ENCODE data around the gene PSMD9.
"Not testable (repeated sequence)": the region's sequence is repeated elsewhere in the genome, so short reads cannot be mapped to it uniquely, and the experiment has no call there.

PSMD9 gene

DNA sequence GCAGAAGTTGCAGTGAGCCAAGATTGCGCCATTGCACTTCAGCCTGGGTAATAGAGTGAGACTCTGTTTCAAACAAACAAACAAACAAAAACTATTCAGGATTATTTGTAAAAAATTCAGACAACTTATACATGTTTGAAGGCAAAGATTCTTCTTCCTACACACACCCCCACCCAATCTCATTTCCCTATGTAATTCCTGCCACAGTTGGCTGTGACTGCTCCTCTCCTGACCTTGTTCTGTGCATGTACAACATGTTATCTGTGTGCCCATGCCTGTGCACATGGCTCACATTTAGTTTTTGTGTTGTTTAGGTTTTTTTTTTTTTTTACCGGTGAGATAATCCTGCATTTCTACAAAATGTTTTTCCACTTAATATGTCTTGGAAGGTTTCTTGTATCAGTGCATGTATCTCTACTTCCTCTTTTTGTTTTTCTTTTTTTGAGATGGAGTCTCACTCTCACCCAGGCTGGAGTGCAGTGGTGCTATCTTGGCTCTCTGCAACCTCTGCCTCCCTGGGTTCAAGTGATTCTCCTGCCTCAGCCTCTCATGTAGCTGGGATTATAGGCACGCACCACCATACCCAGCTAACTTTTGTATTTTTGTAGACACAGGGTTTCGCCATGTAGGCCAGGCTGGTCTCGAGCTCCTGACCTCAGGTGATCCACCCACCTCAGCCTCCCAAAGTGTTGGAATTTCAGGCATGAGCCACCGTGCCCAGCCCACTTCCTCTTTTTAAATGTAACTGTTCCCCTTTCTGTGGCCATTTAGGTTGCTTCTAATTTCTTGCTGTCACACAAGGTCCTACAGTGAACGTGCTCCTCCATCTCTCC lies 38.5 kb downstream of the PSMD9 start:
- no peak for FAIRE-seq

DNA sequence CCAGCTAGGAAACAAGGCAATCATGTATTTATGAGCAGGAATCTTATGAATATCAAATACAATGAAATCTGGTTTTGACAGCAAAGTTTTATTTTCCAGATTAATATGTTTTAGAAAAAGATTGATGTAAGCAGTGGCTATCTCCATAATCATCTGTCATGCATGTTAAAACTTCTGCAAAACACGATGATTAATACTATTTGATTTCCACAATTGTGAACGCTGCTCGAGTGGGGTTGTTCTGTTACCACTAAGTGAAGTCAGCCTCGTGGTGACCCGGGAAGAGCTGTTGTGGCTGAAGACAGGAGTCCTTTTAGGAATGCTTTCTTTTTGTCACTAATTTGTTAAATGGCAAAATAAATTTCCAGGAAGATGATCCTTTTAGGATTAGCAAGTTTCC lies 39.2 kb downstream of the PSMD9 start:
- FAIRE-seq, result no peak

DNA sequence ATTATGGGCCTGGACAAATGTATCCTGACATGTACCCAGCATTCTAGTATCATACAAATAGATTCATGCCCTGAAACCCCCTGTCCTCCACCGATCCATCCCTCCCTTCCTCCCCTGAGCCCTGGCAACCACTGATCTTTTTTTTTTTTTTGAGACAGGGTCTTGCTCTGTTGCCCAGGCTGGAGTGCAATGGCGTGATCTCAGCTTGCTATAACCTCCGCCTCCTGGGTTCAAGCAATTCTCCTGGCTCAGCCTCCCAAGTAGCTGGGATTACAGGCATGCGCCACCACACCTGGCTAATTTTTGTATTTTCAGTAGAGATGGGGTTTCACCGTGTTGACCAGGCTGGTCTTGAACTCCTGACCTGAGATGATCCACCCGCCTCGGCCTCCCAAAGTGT lies 41.0 kb downstream of the PSMD9 start:
- FAIRE-seq, result not testable (repeated sequence)

DNA sequence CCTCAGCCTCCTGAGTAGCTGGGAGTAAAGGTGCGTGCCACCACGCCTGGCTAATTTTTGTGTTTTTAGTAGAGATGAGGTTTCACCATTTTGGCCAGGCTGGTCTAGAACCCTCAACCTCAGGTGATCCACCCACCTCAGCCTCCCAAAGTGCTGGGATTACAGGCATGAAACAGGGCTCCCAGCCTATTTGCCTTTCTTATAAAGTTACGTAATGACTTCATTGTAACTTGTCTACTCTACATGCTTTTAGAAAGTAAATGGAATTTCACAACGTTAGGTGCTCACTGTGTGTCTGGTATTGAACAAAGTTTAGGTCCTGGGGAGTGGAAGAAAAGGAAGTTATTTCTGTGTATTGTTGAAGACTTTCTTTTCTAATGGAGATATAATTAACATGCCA lies 42.3 kb downstream of the PSMD9 start:
- FAIRE-seq, result no peak

DNA sequence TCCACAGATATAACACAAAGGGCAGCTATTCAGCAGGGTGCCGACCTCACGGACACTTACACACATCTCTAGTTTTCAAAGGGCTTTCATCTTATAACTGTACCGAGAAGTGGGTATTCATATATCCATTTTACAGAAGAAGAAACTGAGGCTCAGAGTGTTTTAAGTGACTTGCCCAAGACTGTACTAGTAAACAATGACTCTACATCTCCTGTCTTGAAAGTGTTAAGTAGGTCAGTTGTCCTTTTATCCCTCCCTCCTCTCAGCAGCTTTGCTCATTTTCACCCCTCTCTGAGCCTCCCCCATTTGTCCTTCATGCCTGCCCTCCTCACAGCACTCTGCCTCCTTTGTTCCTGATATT lies 43.6 kb downstream of the PSMD9 start:
- FAIRE-seq, result no peak

DNA sequence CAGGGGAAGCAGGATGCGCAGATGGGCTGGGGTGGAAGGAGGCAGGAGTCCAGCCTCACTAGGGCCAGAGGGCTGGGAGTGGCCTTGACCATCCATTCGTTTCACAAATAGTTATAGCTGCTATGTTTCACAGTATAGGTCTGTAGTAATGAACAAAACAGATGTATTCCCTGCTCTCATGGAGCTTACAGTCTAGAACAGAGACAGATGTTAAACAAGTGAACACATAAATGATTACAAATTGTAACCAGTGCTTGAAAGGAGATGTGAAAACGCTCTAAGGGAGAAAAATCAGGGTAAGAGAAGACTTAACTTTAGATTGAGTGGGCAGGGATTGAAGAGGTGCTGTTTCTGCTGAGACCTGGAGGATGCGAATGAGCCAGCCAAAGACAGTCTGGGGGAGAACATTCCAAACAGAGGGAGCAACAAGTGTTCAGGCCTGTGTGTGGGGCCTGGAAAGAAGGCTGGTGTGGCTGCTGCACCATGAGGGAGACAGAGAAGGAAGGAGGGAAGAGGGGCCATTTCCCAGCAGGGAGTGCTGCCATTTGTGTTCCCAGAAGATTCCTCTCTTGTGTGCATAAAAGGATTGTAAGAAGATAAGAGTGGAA lies 44.4 kb downstream of the PSMD9 start:
- no peak for FAIRE-seq

DNA sequence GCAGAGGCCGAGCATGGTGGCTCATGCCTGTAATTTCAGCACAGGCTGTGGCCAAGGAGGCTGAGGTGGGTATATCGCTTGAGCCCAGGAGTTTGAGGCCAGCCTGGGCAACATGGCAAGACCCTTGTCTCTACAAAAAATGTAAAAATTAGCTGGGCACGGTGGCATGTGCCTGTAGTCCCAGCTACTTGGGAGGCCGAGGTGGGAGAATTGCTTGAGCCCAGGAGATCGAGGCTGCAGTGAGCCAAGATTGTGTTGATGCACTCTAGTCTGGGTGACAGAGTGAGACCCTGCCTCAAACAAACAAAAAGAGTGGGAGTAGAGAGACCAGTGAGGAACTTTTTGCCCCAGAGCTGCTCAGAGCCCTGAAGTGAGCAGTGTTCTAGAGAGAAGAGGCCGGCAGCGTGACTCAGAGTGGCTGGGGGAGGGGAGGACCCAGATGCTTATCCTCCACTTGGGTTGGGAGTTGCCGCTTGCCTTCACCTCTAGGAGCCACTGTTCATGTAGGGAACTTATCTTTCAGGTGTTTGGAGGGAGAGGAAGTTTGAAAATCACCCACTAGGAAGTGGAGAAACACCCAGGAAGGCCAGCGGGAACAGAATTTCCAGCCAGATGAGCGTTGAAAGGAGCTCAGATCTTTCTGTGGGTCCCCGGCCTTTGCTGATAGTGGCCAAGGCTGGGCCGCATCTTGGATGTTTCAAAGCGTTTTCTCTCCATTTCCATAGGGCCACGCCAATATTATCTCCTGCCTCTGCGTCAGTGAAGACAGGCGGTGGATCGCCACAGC lies 45.1 kb downstream of the PSMD9 start:
- FAIRE-seq, result no peak

DNA sequence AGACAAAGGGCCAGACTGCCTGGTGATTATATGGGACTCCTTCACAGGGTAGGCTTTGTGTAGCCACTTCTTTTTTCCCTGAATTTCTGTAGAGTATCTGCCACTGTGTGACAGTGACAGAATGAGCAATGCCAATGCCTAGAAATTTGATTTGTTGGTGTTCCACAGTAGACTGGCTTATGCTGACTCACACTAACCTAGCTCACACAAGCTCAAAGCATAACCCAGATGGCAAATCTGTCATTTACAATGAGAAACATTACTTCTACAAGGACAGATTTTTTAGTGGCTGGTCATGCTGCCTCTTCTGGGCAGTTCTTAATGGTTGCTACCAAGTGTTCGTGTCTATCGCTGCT lies 45.7 kb downstream of the PSMD9 start:
- no peak for FAIRE-seq

DNA sequence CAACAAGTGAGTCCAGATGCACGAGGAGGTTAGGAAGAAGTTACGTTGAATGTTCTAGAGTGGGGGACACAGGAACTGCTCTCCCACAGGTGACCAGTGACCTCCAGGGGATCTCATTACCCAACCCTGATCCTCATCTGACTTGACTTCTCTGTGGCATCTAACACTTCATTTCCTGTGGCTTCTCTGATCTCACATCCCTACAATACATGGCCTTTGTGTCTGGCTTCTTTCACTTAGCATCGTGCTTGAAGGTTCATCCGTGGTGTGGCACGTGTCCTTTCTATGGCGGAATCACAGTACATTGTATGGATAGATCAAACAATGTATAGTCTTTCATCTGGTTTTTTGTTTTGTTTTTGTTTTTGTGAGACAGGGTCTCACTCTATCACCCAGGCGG lies 49.1 kb downstream of the PSMD9 start:
- FAIRE-seq, result no peak

DNA sequence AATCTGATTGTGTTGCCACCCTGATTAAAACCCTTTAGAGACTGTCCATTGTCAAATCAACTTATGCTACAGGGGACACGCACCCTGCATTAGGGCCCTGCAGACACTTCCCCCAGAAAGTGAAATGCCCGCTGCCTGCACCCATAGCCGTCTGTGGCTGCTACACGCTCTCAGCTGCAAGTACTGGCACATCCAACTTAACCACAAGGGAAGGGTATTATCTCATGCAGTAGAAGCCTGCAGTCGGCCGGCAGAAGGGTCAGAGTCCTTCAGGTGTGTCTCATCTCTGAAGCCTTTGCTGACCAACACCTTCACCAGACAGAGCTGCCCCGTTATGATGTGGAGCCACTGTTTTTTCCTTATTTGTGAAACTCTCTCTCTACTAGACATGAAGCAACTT lies 50.6 kb downstream of the PSMD9 start:
- no peak for FAIRE-seq

DNA sequence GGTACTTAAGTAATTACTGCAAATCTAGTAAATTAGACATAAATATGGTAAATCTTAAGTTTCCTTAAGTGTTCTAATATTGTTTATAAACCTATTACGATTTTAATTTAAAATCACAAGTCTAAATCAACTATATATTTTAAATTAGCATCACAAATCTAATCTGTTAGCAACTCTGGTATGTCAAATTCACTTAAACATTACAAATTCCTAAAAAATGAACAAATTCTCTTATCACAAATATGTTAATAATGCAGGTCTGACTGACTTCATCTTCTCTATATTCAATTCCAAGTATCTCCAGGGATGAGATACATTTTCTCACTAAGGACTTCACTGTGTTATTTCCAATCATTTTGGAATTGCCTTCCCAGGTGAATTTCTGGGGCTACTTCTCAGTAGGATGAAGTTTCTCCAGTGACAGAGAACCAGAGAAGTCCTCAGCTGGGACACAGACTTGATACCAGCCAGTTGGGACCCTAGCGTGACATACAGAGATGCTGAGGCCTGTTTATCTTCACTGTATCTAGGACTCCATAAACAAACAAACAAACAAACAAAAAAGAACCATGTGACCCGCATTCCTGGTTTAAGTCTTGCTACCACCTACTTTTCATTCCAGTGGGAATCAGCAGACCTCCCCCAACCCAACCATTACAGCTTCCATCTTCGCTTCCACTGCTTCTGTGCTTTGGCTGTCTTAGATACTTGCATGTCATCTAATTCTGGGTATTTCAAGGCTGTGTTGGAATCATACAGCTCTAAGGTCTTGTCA lies 51.6 kb downstream of the PSMD9 start:
- FAIRE-seq, result no peak

DNA sequence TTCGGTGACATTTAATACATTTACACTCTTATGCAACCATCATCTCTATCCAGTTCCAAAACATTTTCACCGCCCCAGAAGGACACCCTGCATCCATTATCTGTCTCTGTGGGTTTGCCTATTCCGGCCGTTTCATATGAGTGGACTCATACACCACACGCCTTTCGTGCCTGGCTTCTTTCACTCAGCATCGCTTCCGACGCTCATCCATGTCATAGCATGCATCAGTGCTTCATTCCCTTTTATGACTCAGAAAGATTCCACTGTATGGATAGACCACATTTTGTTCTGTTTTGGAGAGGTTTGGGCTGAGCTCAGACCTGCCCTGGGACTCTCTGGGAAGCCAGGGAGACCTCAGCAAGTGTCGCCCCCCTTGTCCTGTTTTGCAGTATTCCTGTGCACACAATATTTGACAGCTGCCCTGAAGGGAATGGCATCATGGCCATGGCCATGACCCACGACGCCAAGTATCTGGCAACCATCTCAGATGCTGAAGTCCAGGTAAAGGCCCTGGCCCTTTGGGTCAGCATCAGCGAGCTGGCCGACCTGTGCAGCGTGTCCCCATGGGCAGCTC lies 53.6 kb downstream of the PSMD9 start:
- no peak for FAIRE-seq

DNA sequence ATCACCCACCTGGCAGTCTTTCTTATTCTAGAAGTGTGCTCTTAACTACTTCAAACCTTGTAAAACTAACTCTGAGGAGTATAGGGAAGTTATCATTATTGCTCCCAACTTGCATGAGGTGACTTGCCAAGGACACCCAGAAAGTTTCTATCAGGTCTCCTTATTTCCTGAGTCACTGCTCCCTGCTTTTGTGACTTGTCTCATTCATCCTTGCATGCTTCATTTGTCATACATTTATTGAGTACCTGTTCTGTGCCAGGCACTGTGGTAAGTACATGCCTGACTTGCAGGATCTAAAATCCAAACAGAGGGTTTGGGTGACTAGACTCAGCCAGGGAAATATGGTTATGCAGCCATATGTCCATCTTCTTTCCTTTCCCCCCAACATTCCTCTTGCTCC lies 55.3 kb downstream of the PSMD9 start:
- no peak for FAIRE-seq

DNA sequence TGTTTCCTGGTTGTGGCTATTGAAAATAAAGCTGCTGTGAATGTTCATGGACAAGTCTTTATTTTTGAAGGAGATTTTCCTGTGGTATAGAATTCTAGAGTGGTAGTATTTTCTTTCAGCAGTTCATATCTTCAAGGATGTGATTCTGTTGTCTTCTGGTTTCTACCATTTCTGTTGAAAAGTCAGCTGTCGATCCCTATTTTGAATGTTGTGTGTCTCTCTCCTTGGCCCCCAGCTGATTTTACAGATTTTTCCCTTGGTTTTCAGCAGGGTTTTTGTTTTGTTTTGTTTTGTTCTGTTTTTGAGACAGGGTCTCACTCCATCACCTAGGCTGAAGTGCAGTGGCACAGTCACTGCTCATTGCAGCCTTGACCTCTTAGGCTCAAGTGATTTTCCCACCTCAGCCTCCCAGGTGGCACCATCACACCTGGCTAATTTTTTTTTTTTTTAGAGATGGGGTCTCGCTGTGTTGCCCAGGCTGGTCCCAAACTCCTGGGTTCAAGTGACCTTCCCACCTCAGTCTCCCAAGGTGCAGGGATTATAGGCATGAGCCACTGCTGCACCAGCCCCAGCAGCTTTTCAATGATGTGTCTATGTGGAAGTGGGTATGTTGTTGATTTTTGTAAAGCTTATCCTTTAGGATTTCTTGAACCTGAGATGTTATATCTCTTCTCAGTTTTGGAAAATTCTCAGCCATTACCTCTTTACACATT lies 57.9 kb downstream of the PSMD9 start:
- FAIRE-seq, result no peak

DNA sequence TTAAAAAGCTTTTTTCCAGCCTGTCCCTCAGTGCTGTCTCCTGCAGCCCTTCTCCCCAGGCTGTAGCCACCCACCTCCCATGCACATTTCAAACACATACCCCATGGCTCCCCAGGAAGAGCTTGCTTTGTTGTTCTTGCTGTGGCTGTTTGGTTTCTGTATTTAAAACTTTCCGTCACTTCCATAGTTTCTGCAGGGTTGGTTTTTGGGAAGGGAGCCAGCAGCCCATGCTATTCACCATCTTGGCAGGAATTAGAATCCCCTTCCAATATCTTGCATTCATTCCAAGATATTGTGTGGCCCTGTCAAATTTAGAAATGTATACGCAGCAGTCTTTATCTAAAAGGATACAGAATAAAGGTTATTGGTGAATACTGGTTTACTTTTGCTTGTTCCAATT lies 59.4 kb downstream of the PSMD9 start:
- no peak for FAIRE-seq

DNA sequence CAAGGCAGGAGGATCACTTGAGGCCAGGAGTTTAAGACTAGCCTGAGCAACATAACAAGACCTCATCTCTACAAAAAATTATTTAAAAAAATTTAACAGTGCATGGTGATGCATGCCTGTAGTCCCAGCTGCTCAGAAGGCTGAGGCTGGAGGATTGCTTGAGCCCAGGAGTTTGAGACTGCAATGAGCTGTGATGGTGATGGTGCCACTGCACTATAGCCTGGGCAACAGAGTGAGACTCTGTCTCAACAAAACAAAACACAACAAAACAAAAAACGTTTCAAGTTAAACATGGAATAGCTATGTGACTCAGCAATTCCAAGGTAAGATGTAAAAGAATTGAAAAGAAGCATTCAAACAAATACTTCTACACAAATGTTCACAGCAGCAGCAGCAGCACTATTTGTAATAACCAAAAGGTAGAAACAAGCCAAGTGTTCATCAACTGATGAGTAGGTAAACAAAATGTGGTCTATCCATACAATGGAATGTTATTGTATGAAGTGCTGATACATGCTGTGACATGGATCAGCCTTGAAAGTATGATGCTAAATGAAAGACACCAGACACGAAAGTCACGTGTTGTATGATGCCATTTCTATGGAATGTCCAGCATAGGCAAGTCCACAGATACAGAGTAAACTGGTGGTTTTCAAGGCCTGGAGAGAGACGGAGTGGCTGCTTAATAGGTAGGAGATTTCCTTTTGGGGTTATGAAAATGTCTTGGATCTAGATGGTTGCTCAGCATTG lies 61.2 kb downstream of the PSMD9 start:
- no peak for FAIRE-seq

DNA sequence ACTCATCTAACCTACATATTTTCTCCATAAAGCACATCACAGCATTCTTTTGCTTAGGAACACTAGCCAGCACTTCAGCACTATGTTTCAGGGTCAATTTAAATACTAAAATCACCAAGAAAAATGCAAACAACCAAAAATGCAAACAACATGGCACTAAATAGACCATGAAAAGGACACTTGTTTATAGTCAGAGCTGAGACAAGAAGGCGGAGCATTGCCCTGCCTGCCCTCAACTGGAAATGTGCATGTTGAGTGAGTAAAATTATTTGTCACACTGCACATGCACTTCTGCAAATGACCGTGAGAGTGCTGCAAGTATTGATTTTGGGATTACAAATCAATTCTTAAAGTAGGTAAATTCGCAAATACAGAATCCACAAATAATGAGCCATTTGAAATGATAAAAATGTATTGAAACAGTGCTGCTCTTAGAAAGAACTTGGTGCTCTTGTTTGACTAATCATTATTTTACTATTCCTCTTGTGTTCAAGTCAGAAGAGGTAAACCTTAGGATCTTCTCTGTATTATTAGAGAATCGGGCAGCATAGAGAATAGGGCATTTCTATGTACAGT lies 64.6 kb downstream of the PSMD9 start:
- no peak for FAIRE-seq

DNA sequence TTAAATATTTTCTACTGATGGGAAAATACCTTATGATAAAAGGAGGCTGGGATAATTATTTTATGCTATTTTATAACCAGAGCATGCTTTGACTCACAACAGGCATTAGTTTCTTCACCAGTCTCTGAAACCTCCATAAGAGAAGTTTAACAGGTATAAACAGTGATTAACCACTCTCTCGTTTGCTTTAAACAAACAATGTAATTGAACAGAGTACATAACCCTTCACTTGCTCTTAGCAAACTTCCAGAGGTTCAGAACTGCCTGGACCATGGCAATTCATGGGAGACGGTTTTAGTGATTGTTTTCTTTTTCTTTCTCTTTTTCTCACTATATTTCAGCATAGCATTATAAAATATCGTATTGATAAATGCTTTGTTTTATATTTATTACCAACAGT lies 65.1 kb downstream of the PSMD9 start:
- peak; percentile 61 for FAIRE-seq

DNA sequence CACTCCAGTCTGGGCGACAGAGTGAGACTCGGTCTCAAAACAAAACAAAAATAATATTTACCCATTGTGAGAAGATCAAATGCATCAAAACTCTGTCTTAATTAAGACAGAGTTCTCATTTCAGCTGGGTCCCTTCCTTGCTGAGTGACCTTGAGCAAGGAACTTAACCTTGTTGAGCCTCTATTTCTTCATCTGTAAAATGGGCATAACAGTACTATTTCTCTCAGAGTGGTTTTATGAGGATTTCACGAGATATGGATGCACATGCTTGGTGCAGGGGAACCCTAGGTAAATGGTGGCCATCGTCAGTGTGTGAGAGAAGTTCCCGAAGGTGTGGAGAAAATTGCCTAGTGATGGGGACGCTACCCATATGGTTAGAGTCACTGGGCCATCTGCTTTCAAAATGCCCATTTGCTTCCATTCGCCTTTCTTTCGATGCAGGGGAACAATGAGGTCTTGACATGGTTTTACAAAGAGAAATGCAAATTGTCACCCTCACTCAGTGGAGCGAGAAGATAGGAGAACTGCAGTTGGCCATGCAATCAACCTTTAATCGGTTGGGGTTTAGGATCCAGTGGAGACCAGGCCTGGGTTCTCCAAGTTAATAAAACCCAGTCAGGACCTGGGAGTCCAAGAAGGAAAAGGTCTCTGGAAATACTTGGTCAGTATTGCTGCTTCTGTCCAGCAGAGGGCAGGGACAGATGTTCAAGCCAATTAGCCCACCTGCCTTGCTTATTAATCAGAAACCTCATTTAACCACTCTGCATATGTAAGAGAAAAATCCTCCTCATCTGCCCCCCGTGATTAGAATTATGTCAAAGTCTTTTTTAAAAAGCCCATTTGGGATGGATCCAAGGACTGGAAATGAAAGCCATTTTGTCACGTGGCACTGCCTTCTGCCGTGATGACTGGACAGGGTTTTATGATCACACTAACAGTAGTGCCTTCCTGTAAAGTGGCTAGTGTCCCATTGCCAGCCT lies 67.0 kb downstream of the PSMD9 start:
- FAIRE-seq, result no peak

Measured in islet of Langerhans (tissue), 1 donor.